BE2C (cell line): ENCODE results near the gene JADE1.

Source experiments
- DNase-seq: peaks from one replicate; pipeline ENCODE4 v3.0.0-alpha.2; 2020
- H3K27me3 ChIP-seq: fragments of 250-450 bp; sonication (Bioruptor Pico); 2 replicates; pipeline ENCODE4 v1.5.1; 2020; ENCODE audit warnings: mild to moderate bottlenecking
- H3K36me3 ChIP-seq: fragments of 250-450 bp; sonication (Bioruptor Pico); 2 replicates; pipeline ENCODE4 v1.5.1; 2020; ENCODE audit warnings: mild to moderate bottlenecking
- H3K4me1 ChIP-seq: fragments of 250-450 bp; sonication (Bioruptor Pico); 2 replicates; pipeline ENCODE4 v1.5.1; 2020
- H3K4me3 ChIP-seq: 2 replicates; pipeline ENCODE4 v1.5.1; 2011; ENCODE audit warnings: low read depth, low read length
- H3K9me3 ChIP-seq: fragments of 250-450 bp; sonication (Bioruptor Pico); 2 replicates; pipeline ENCODE4 v1.5.1; 2020
- CTCF ChIP-seq: IDR thresholded peaks from 2 replicates; pipeline ENCODE4 v1.5.1; 2012; ENCODE audit warnings: mild to moderate bottlenecking, low read depth, low read length

The JADE1 gene

GRCh38 chr4:128908735-128909134 is 99.2 kb downstream of the JADE1 start:
- Histone ChIP-seq H3K4me3 (no peak overlapping the region), H3K4me1 (no peaks in the 10 kb centered on the region), H3K27me3 (no peaks in the 10 kb centered on the region), H3K36me3 (no peaks in the 10 kb centered on the region), H3K9me3 (no peaks in the 10 kb centered on the region)
- no peak for TF ChIP-seq CTCF
- no peak for DNase-seq

GRCh38 chr4:128913228-128913627 is 103.7 kb downstream of the JADE1 start:
- Histone ChIP-seq H3K36me3 (no peaks in the 10 kb centered on the region), H3K4me3 (no peak overlapping the region), H3K4me1 (no peaks in the 10 kb centered on the region), H3K9me3 (no peaks in the 10 kb centered on the region), H3K27me3 (no peaks in the 10 kb centered on the region)
- no peak for DNase-seq
- TF ChIP-seq CTCF = no peak

- Histone ChIP-seq H3K9me3 (no peaks in the 10 kb centered on the region), H3K36me3 (no peaks in the 10 kb centered on the region), H3K4me3 (no peak overlapping the region), H3K27me3 (no peaks in the 10 kb centered on the region), H3K4me1 (no peaks in the 10 kb centered on the region; the same call in 1 of the 2 replicates)
- no peak for TF ChIP-seq CTCF
- DNase-seq = no peak
These were observed 106.0 kb downstream of the JADE1 start for GRCh38 chr4:128915544-128915943.

GRCh38 chr4:128916832-128917231 is 107.3 kb downstream of the JADE1 start:
- DNase-seq = no peak
- Histone ChIP-seq H3K36me3 (no peaks in the 10 kb centered on the region), H3K9me3 (no peaks in the 10 kb centered on the region), H3K27me3 (no peaks in the 10 kb centered on the region), H3K4me3 (no peak overlapping the region), H3K4me1 (no peaks in the 10 kb centered on the region; the same call in 1 of the 2 replicates)
- no peak for TF ChIP-seq CTCF

- no peak for DNase-seq
- no peaks in the 10 kb centered on the region; the same call in 1 of the 2 replicates for H3K4me1 ChIP-seq
- H3K4me3 ChIP-seq = no peak overlapping the region
- no peaks in the 10 kb centered on the region for H3K36me3 ChIP-seq
- no peaks in the 10 kb centered on the region for H3K9me3 ChIP-seq
- no peak for TF ChIP-seq CTCF
- no peaks in the 10 kb centered on the region for H3K27me3 ChIP-seq
These were observed 108.3 kb downstream of the JADE1 start for GRCh38 chr4:128917781-128918180.

- Histone ChIP-seq H3K9me3 (no peaks in the 10 kb centered on the region; the same call in none of the 2 replicates), H3K4me1 (no peaks in the 10 kb centered on the region; the same call in 1 of the 2 replicates), H3K4me3 (no peak overlapping the region), H3K27me3 (no peaks in the 10 kb centered on the region), H3K36me3 (no peaks in the 10 kb centered on the region)
- no peak for TF ChIP-seq CTCF
- no peak for DNase-seq
These were observed 112.5 kb downstream of the JADE1 start for GRCh38 chr4:128921954-128922353.
